Measurements from ENCODE around the gene FERMT2.

- TF ChIP-seq CTCF (IDR thresholded peaks at IDR 0.05; ENCODE audit: low read depth, low read length, poor library complexity, severe bottlenecking), result no peak
- TF ChIP-seq EZH2phosphoT487 (IDR thresholded peaks at IDR 0.05; ENCODE audit: borderline replicate concordance, low read length), result no peak
Observed at GRCh38 chr14:52836063-52836462, 114.8 kb downstream of the FERMT2 start.
